22Rv1 (cell line): ENCODE data around the gene EPN1.

Experiments used
- CTCF ChIP-seq: fragments of 450-650 bp; IDR thresholded peaks from 2 replicates; pipeline ENCODE4 v1.5.1; 2017; ENCODE audit warnings: mild to moderate bottlenecking
- ZFX ChIP-seq: fragments of 450-650 bp; IDR thresholded peaks from 2 replicates; pipeline ENCODE4 v1.6.1; 2017; ENCODE audit warnings: antibody characterized with exemption, borderline replicate concordance

DNA sequence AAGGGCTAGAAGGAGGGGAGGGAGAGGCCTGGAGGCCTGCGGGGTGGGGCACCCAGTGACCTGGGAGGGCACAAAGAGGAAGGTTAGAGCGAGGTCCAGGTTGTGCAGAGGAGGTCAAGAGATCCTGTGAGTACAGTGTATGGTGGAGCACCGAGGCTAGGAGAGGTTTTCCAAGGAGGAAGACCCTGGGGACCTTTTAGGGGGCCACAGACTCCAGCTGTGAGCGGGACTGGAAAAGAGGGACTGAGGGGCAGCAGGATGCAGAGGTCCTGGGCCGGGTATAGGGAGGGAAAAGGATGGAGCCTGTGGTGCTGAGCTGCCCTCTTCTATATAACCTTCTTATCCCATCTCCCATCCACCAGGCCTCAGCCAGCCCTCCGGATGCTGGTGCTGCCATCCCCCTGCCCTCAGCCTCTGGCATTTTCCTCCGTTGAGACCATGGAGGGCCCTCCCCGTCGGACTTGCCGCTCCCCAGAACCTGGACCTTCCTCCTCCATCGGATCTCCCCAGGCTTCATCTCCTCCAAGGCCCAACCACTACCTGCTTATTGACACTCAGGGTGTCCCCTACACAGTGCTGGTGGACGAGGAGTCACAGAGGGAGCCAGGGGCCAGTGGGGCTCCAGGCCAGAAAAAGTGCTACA, 30.7 kb upstream of the EPN1 start:
- no peak for TF ChIP-seq CTCF
- TF ChIP-seq ZFX: no peak
